Prostate gland (tissue), 2 donors: ENCODE measurements around the gene DLGAP1.

ENCODE experiments used
- POLR2A ChIP-seq: fragments of 450-650 bp; IDR thresholded peaks from one replicate; pipeline ENCODE4 v1.6.1; 2016; ENCODE audit warnings: antibody characterized with exemption, mild to moderate bottlenecking
- TF ChIP-seq, protein P1 (sequence below), 4 experiments: fragments of 200-600 bp in 2 of 4; fragments of 450-650 bp in 2 of 4; sonication (generic) in 2 of 4; IDR thresholded peaks; 1 replicate in 3 of 4; 2 replicates in 1 of 4; pipeline ENCODE4 v1.5.1; 2016 to 2019; ENCODE audit warnings: antibody characterized with exemption in 4 of 4, mild to moderate bottlenecking in 2 of 4, moderate library complexity in 2 of 4

GRCh38 chr18:3455907-3456685 is 999.0 kb downstream of the DLGAP1 start:
- TF ChIP-seq, protein P1, sequence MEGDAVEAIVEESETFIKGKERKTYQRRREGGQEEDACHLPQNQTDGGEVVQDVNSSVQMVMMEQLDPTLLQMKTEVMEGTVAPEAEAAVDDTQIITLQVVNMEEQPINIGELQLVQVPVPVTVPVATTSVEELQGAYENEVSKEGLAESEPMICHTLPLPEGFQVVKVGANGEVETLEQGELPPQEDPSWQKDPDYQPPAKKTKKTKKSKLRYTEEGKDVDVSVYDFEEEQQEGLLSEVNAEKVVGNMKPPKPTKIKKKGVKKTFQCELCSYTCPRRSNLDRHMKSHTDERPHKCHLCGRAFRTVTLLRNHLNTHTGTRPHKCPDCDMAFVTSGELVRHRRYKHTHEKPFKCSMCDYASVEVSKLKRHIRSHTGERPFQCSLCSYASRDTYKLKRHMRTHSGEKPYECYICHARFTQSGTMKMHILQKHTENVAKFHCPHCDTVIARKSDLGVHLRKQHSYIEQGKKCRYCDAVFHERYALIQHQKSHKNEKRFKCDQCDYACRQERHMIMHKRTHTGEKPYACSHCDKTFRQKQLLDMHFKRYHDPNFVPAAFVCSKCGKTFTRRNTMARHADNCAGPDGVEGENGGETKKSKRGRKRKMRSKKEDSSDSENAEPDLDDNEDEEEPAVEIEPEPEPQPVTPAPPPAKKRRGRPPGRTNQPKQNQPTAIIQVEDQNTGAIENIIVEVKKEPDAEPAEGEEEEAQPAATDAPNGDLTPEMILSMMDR (IDR thresholded peaks at IDR 0.05) = no peak
- TF ChIP-seq POLR2A = no peak
